AG09319 (cell line): ENCODE data around the gene MED16.

ENCODE experiments used
- DNase-seq: peaks from one replicate; pipeline ENCODE4 v3.0.0-alpha.2; 2010; ENCODE audit warnings: low read depth; ENCODE audit errors: extremely low read depth
- TF ChIP-seq, protein P1 (sequence below): IDR thresholded peaks from 2 replicates; pipeline ENCODE4 v1.5.1; 2011; ENCODE audit warnings: low read depth, mild to moderate bottlenecking, inconsistent platforms, low read length, moderate library complexity

The MED16 gene

DNA sequence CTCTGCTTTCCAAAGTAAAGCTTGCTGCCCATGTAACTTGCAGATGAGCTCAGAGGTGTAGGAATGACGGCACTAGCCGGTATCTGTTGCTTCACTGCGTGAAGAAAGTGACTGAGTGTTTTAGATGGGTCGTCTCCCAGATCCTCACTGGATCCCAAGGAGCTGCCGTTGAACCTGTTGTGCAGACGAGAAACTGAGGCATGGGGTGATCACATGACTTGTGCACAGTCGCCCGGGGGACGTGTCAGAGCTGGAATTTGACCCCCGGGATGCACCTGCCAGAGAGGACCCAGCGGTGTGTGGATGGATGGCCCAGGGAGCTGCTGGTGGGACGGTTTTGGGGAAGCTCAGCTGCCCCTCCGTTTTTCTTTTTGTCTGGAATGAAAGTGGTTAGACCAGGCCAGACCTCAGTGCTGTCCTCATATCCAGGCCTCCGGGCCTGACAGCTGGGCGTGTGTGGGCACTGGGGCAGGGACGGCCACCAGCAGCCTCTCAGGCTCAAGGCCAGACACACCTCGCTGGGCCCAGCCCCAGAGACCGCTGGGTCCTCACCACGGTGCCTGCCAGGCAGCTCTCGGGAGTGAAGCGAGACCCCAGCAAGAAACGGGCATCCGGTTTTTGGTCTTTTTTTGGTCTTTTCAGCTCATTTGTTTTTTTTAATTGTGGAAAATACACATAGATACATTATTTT, 45.4 kb upstream of the MED16 start:
- no peak for DNase-seq
- TF ChIP-seq, protein P1, sequence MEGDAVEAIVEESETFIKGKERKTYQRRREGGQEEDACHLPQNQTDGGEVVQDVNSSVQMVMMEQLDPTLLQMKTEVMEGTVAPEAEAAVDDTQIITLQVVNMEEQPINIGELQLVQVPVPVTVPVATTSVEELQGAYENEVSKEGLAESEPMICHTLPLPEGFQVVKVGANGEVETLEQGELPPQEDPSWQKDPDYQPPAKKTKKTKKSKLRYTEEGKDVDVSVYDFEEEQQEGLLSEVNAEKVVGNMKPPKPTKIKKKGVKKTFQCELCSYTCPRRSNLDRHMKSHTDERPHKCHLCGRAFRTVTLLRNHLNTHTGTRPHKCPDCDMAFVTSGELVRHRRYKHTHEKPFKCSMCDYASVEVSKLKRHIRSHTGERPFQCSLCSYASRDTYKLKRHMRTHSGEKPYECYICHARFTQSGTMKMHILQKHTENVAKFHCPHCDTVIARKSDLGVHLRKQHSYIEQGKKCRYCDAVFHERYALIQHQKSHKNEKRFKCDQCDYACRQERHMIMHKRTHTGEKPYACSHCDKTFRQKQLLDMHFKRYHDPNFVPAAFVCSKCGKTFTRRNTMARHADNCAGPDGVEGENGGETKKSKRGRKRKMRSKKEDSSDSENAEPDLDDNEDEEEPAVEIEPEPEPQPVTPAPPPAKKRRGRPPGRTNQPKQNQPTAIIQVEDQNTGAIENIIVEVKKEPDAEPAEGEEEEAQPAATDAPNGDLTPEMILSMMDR = no peak

DNA sequence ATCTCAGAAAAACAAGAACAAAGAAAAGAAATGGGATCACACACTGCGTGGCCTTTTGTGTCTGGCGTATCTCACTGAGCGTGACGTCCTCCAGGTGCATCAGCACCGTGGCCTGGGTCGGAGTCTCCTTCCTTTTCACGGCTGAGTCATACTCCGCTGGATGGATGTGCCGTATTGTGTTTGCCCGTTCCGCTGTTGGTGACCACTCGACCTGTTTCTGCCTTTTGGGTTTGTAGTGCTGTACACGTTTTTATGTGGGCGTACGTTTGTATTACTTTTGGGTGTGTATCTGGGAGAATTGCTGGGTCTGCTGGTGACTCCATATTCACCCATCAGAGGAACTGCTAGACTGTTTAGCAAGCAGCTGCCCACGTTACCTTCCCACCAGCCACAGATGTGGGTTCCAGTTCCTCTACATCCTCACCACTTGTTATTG, 44.3 kb upstream of the MED16 start:
- TF ChIP-seq, protein P1 = no peak
- no peak for DNase-seq

DNA sequence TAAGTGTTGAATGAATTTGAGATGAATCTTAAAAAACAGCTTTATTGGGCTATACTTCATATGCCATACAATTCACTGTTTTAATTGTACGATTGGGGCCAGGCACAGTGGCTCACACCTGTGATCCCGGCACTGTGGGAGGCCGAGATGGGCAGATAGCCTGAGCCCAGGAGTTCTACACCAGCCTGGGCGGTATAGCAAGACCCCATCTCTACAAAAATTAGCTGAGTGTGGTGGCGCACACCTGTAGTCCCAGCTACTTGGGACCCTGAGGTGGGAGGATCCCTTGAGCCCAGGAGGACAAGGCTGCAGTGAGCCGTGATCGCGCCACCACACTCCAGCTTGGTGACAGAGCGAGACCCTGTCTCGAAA, 43.2 kb upstream of the MED16 start:
- DNase-seq = no peak
- TF ChIP-seq, protein P1 = no peak

DNA sequence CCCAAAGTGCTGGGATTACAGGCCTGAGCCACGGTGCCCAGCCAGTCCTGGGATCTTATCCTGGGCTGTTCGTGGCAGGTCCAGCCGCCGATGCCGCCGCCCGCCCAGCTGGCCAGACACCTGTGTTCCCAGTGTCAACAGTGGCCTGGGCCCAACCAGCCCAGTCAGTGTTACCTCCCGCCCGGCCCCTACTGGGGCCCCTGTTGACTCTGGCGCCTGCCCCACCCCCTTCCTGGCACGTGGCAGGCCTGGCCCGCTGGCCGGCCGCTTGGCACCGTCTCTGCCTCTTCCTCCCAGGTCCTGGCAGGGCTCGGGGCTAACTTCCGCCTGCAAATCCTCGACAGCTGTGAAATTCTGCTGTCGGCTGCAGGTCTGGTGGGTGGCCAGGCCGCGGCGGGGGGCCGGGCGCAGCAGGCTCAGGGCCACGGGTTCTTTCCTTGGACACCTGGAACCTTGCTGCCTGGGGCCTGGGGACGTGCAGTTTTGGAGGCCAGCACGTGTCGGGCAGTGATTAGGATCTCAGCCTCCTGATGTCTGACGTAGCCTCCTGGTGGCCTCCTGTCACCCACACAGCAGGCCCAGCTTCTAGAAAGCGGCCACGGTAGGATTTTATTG, 42.0 kb upstream of the MED16 start:
- TF ChIP-seq, protein P1 = no peak
- no peak for DNase-seq

DNA sequence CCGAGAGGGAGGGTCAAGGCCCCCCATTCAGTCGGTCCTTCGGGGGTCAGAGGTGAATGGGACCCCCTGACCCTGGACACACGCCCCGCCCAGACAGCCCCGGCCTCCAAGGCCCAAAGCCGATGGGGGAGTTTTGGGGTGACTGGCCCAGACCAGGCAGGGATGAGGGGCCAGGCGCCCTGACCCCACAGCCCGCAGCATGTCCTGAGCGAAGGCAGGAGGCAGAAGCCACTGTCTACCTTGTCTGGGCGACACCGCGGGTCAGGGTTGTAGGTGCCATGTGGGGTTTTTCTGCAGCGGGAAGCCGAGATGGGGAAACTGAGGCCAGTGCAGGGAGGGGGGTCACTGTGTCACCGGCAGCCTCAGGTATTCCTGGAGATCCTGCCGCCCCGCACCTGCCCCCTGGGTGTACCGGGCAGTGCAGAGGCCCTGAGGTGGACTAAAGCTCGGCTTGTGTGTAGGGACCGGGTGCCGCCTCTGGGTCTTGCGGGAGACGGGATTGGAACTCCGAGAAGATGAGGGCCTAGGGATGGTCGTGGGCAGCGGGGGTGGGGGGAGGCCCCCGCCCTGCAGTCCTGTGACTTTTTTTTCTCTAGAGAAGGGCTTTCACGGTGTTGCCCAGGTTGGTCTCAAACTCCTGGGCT, 41.3 kb upstream of the MED16 start:
- TF ChIP-seq, protein P1 = no peak
- DNase-seq = no peak

DNA sequence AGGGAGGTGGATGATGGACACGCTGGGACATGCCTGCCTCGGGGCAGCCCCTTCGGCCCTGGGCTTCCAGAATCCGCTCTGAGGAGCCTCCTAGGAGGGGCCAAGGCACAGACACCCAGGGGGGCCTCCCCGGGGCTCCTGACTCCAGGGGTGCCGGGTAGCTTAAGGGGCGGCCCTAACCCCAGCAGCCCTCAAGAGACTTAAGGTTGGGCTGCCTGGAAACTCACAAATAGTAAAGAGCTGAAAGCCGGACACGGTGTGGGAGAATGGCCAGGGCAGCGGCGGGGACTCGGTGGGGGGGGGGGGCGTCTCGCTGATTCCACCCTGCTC, 40.5 kb upstream of the MED16 start:
- TF ChIP-seq, protein P1 = no peak
- DNase-seq = no peak

DNA sequence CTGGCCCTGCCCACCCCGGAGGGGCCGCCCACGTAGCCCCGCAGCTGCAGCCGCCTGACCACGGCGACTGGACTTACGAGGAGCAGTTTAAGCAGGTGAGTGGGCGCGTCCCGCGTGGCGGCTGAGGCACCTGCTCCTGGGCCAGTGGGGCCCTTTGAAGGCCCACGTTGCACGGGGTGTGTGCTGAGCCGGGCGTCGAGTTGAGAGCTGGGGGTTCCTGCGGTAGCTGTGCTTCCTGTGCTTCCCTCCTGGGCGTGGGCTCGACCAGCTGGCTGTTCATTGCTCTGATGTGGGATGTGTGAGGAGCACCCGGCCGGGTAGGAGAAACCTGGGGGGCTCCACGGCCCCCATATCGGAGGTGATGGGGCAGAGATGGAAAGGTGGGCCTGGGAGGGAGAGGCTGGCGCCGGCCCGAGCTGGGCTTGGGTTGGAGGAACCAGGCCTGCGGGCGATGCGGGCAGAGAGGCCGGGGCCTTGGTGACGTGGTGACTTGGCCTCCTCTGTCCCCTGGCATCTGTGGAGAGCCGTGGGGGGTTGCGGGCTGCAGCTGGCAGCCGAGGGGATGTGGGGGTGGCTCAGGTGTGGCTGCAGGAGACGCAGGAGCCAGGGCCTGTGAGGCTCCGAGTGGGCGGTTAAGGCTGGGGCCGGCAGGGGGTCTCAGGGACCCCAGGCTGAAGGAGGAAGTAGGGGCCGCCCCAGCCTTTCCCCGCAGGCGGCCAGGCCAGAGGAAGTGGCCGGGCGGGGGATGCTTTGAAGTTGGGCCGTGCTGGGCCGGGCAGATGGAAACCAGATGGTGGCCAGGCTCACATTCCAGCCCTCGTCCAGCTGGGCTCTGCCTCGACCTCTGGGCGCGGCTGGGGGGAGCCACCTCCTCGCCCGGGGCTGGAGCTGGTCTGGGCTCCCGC, 39.9 kb upstream of the MED16 start:
- TF ChIP-seq, protein P1 = peak; percentile 8
- DNase-seq = peak; percentile 88
